ENCODE measurements around the gene TANGO6. TPM values are rescaled to one million over a fixed set of nuclear protein-coding genes. Genes with fewer than 3 reads are reported as not detected.

TANGO6 gene
- total RNA-seq, 1 donor from 2014 or later: 11.1 TPM

GRCh38 chr16:68892214-68892613, 48.9 kb downstream of the TANGO6 start:
- no peak for DNase-seq (ENCODE audit: low spot score)
- no peak for TF ChIP-seq CTCF (IDR thresholded peaks at IDR 0.05)
- H3K4me3 Mint-ChIP-seq (ENCODE audit: unreplicated experiment): no peak overlapping the region
- peaks cover 2% of the 10 kb centered on the region for H3K4me1 Mint-ChIP-seq (ENCODE audit: low read depth)
- H3K9me3 Mint-ChIP-seq (ENCODE audit: low read depth): no peaks in the 10 kb centered on the region
- no peaks in the 10 kb centered on the region for H3K27me3 Mint-ChIP-seq (ENCODE audit: low read depth)
- H3K27ac Mint-ChIP-seq (ENCODE audit: unreplicated experiment): no peak overlapping the region
- peaks cover 6% of the 10 kb centered on the region for H3K36me3 Mint-ChIP-seq (ENCODE audit: low read depth)

- Mint-ChIP-seq H3K27ac (ENCODE audit: unreplicated experiment) (no peak overlapping the region), H3K9me3 (ENCODE audit: low read depth) (no peaks in the 10 kb centered on the region), H3K4me1 (ENCODE audit: low read depth) (peaks cover 2% of the 10 kb centered on the region), H3K36me3 (ENCODE audit: low read depth) (peaks cover 5% of the 10 kb centered on the region), H3K27me3 (ENCODE audit: low read depth) (no peaks in the 10 kb centered on the region), H3K4me3 (ENCODE audit: unreplicated experiment) (no peak overlapping the region)
- TF ChIP-seq CTCF (IDR thresholded peaks at IDR 0.05): no peak
- no peak for DNase-seq (ENCODE audit: low spot score)
Observed at GRCh38 chr16:68892898-68893297, 49.6 kb downstream of the TANGO6 start.

GRCh38 chr16:68893710-68894705, 50.7 kb downstream of the TANGO6 start:
- no peak overlapping the region for H3K4me3 Mint-ChIP-seq (ENCODE audit: unreplicated experiment)
- H3K27ac Mint-ChIP-seq (ENCODE audit: unreplicated experiment): no peak overlapping the region
- peaks cover 2% of the 10 kb centered on the region for H3K4me1 Mint-ChIP-seq (ENCODE audit: low read depth)
- TF ChIP-seq CTCF (IDR thresholded peaks at IDR 0.05): no peak
- peaks cover 5% of the 10 kb centered on the region for H3K36me3 Mint-ChIP-seq (ENCODE audit: low read depth)
- no peaks in the 10 kb centered on the region for H3K27me3 Mint-ChIP-seq (ENCODE audit: low read depth)
- DNase-seq (ENCODE audit: low spot score): no peak
- no peaks in the 10 kb centered on the region for H3K9me3 Mint-ChIP-seq (ENCODE audit: low read depth)

DNA sequence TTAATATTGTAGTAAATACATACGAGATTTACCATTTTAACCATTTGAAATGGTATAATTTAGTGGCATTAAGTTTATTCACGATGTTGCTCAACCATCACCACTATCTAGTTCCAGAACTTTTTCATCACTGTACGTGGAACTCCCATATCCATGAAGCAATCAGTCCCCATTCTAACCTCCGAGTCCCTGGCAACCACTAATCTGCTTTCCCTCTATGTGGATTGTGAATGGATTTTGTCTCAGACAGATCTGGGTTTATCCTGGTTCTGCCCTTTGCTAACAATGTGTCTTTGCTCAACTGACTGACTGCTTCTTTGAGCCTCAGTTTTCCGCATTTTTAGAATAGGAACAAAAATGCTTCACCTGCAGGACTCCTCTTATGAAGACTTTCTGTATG, 51.4 kb downstream of the TANGO6 start:
- H3K36me3 Mint-ChIP-seq (ENCODE audit: low read depth): peaks cover 5% of the 10 kb centered on the region
- peaks cover under 1% of the 10 kb centered on the region for H3K4me1 Mint-ChIP-seq (ENCODE audit: low read depth)
- H3K4me3 Mint-ChIP-seq (ENCODE audit: unreplicated experiment): no peak overlapping the region
- no peaks in the 10 kb centered on the region for H3K27me3 Mint-ChIP-seq (ENCODE audit: low read depth)
- H3K27ac Mint-ChIP-seq (ENCODE audit: unreplicated experiment): no peak overlapping the region
- TF ChIP-seq CTCF (IDR thresholded peaks at IDR 0.05): no peak
- H3K9me3 Mint-ChIP-seq (ENCODE audit: low read depth): no peaks in the 10 kb centered on the region
- no peak for DNase-seq (ENCODE audit: low spot score)

DNA sequence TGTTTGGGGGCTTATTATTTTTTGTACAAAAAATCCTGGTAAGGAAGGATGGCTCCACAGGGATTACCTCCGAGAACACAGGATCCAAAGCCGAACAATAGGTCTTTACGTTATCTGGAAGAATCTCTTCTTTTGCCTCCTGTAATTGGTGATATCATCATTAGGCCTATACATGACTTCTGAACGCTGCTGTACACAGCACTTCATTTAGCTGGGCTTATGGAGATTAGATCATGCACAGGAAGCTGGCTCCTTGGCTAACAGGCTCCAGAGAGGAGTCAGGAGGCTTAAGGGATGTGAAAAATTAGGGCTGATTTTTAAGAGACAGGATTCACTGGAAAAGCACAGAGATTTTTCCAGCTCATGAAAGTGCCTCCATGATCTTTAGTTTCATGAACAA, 54.7 kb downstream of the TANGO6 start:
- Mint-ChIP-seq H3K27me3 (ENCODE audit: low read depth) (no peaks in the 10 kb centered on the region), H3K4me3 (ENCODE audit: unreplicated experiment) (no peak overlapping the region), H3K4me1 (ENCODE audit: low read depth) (peaks cover 13% of the 10 kb centered on the region), H3K36me3 (ENCODE audit: low read depth) (peaks cover 2% of the 10 kb centered on the region), H3K27ac (ENCODE audit: unreplicated experiment) (no peak overlapping the region), H3K9me3 (ENCODE audit: low read depth) (no peaks in the 10 kb centered on the region)
- TF ChIP-seq CTCF (IDR thresholded peaks at IDR 0.05): no peak
- DNase-seq (ENCODE audit: low spot score): no peak
